ENCODE measurements around the gene ERCC1. TPM values are rescaled to one million over a fixed set of nuclear protein-coding genes. Genes with fewer than 3 reads are reported as not detected.
"Not testable (repeated sequence)": the region's sequence is repeated elsewhere in the genome, so short reads cannot be mapped to it uniquely, and the experiment has no call there.

The ERCC1 gene
- polyA plus RNA-seq, 1 donor from 2014 or later, result 69.2 TPM

DNA sequence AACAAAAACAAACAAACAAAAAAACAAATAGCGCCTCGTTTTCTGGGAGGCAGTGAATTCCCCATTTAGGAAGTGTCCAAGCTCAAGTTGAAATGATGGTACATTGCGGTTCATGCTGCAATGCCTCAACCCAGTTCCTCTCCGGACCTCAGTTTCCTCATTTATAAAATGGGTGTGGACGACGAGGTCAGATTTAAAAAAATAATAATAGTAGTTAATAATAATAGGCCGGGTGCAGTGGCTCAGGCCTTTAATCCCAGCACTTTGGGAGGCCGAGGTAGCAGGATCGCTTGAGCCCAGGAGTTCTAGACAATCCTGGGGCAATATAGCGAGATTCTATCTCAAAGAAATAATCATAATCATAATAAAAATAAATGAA lies 15.5 kb upstream of the ERCC1 start:
- TF ChIP-seq EP300 (conservative IDR thresholded peaks at IDR 0.05; ENCODE audit: poor library complexity, severe bottlenecking), result no peak
- no peak for TF ChIP-seq TAF1 (IDR thresholded peaks at IDR 0.05; ENCODE audit: low read depth)
- TF ChIP-seq POLR2AphosphoS5 (IDR thresholded peaks at IDR 0.05), result no peak
- no peak for TF ChIP-seq REST (IDR thresholded peaks at IDR 0.05; ENCODE audit: borderline replicate concordance)
- TF ChIP-seq MXI1 (conservative IDR thresholded peaks at IDR 0.05; ENCODE audit: poor library complexity, severe bottlenecking), result no peak
- H3K79me2 ChIP-seq (replicated peaks; ENCODE audit: insufficient read depth, low read length), result no peaks in the 10 kb centered on the region
- H3K9ac ChIP-seq (ENCODE audit: low read length), result peak overlapping the region; percentile 62
- H3K9me3 ChIP-seq (ENCODE audit: low read length), result no peaks in the 10 kb centered on the region
- H3K4me2 ChIP-seq (ENCODE audit: low read length), result no peak overlapping the region
- H3K4me3 ChIP-seq (ENCODE audit: low read length), result peak overlapping the region; percentile 69
- H3K27me3 ChIP-seq (ENCODE audit: insufficient read depth, low read depth, low read length), result no peaks in the 10 kb centered on the region
- H3F3A ChIP-seq (ENCODE audit: insufficient read depth, low read length, poor library complexity, severe bottlenecking), result no peaks in the 10 kb centered on the region
- H2AFZ ChIP-seq (ENCODE audit: low read depth, low read length), result no peak overlapping the region
- no peaks in the 10 kb centered on the region for H3K36me3 ChIP-seq (ENCODE audit: insufficient read depth, low read length)
- H4K20me1 ChIP-seq (ENCODE audit: insufficient read depth), result no peaks in the 10 kb centered on the region
- no peaks in the 10 kb centered on the region for H3K9me2 ChIP-seq (ENCODE audit: insufficient read depth, low read length)
- no peak overlapping the region for H3K27ac ChIP-seq (ENCODE audit: low read length)

DNA sequence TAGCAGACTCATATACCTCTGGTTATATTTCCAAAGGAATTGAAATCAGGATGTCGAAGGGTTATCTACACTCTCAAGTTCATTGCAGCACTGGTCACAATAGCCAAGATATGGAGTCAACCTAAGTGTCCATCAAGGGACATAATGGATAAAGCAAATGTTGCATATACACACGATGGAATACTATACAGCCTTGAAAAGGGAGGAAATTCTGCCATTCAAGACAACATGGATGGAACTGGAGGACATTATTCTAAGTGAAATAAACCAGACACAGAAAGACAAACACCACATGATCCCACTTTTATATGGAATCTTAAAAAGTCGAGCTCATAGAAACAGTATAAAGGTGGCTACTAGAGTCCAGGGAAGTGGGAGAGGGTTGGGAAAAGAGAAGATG lies 13.6 kb upstream of the ERCC1 start:
- no peaks in the 10 kb centered on the region for H4K20me1 ChIP-seq (ENCODE audit: insufficient read depth)
- H3K36me3 ChIP-seq (ENCODE audit: insufficient read depth, low read length), result no peaks in the 10 kb centered on the region
- H3K9ac ChIP-seq (ENCODE audit: low read length), result no peak overlapping the region
- H3K4me2 ChIP-seq (ENCODE audit: low read length), result no peak overlapping the region
- H3K27ac ChIP-seq (ENCODE audit: low read length), result no peak overlapping the region
- H3K79me2 ChIP-seq (replicated peaks; ENCODE audit: insufficient read depth, low read length), result no peaks in the 10 kb centered on the region
- H3K9me3 ChIP-seq (ENCODE audit: low read length), result no peaks in the 10 kb centered on the region
- no peak overlapping the region for H2AFZ ChIP-seq (ENCODE audit: low read depth, low read length)
- H3F3A ChIP-seq (ENCODE audit: insufficient read depth, low read length, poor library complexity, severe bottlenecking), result no peaks in the 10 kb centered on the region
- no peaks in the 10 kb centered on the region for H3K27me3 ChIP-seq (ENCODE audit: insufficient read depth, low read depth, low read length)
- no peaks in the 10 kb centered on the region for H3K9me2 ChIP-seq (ENCODE audit: insufficient read depth, low read length)
- TF ChIP-seq EZH2 (IDR thresholded peaks at IDR 0.05; ENCODE audit: borderline replicate concordance, insufficient read depth, low read length, poor library complexity, severe bottlenecking) (no peak), MXI1 (conservative IDR thresholded peaks at IDR 0.05; ENCODE audit: poor library complexity, severe bottlenecking) (no peak), RAD21 (conservative IDR thresholded peaks at IDR 0.05) (no peak), POLR2AphosphoS5 (IDR thresholded peaks at IDR 0.05) (no peak), CTCF (IDR thresholded peaks at IDR 0.05; ENCODE audit: poor library complexity, severe bottlenecking) (no peak), SMC3 (conservative IDR thresholded peaks at IDR 0.05; ENCODE audit: poor library complexity) (no peak), TAF1 (IDR thresholded peaks at IDR 0.05; ENCODE audit: low read depth) (no peak), EP300 (conservative IDR thresholded peaks at IDR 0.05; ENCODE audit: poor library complexity, severe bottlenecking) (no peak), REST (IDR thresholded peaks at IDR 0.05; ENCODE audit: borderline replicate concordance) (no peak)
- no peak overlapping the region for H3K4me3 ChIP-seq (ENCODE audit: low read length)

GRCh38 chr19:45432543-45432942 lies 8.8 kb upstream of the ERCC1 start:
- H4K20me1 ChIP-seq (ENCODE audit: insufficient read depth); H3K4me2 ChIP-seq (ENCODE audit: low read length); H3F3A ChIP-seq (ENCODE audit: insufficient read depth, low read length, poor library complexity, severe bottlenecking); H3K27ac ChIP-seq (ENCODE audit: low read length); H3K9me3 ChIP-seq (ENCODE audit: low read length); H3K79me2 ChIP-seq (replicated peaks; ENCODE audit: insufficient read depth, low read length); H3K36me3 ChIP-seq (ENCODE audit: insufficient read depth, low read length); H3K4me3 ChIP-seq (ENCODE audit: low read length); H3K9ac ChIP-seq (ENCODE audit: low read length); H3K9me2 ChIP-seq (ENCODE audit: insufficient read depth, low read length); H2AFZ ChIP-seq (ENCODE audit: low read depth, low read length): not testable (repeated sequence)
- H3K27me3 ChIP-seq (ENCODE audit: insufficient read depth, low read depth, low read length), result peaks cover 17% of the 10 kb centered on the region

DNA sequence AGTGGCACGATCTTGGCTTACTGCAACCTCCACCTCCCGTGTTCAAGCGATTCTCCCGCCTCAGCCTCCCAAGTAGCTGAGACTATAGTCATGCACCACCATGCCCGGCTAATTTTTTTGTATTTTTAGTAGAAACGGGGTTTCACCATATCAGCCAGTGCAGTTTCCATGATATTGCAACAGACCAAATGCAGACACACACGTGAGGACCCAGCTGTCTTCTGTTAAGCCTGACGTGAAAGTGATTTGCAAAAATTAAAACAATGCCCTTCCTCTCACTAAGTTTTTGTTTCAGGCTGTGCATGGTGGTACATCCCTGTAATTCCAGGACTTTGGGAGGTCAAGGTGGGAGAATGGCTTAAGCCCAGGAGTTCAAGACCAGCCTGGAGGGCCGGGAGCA lies 7.3 kb upstream of the ERCC1 start:
- H3K9me2 ChIP-seq (ENCODE audit: insufficient read depth, low read length); H3K36me3 ChIP-seq (ENCODE audit: insufficient read depth, low read length); H3K9me3 ChIP-seq (ENCODE audit: low read length); H4K20me1 ChIP-seq (ENCODE audit: insufficient read depth); H3K27ac ChIP-seq (ENCODE audit: low read length); H3F3A ChIP-seq (ENCODE audit: insufficient read depth, low read length, poor library complexity, severe bottlenecking); H3K79me2 ChIP-seq (replicated peaks; ENCODE audit: insufficient read depth, low read length); H3K4me2 ChIP-seq (ENCODE audit: low read length); H3K9ac ChIP-seq (ENCODE audit: low read length); H2AFZ ChIP-seq (ENCODE audit: low read depth, low read length); H3K4me3 ChIP-seq (ENCODE audit: low read length): not testable (repeated sequence)
- H3K27me3 ChIP-seq (ENCODE audit: insufficient read depth, low read depth, low read length), result peaks cover 17% of the 10 kb centered on the region

All from neural cell (in vitro differentiated cells).